GM19099 (cell line): Measurements from ENCODE around the gene TMEM151B.

Source experiments
- POLR2A ChIP-seq: IDR thresholded peaks from 3 replicates; pipeline ENCODE4 v1.6.1; 2011; ENCODE audit warnings: low read depth; ENCODE audit not compliant: insufficient read length; ENCODE audit errors: extremely low read depth

TMEM151B gene

DNA sequence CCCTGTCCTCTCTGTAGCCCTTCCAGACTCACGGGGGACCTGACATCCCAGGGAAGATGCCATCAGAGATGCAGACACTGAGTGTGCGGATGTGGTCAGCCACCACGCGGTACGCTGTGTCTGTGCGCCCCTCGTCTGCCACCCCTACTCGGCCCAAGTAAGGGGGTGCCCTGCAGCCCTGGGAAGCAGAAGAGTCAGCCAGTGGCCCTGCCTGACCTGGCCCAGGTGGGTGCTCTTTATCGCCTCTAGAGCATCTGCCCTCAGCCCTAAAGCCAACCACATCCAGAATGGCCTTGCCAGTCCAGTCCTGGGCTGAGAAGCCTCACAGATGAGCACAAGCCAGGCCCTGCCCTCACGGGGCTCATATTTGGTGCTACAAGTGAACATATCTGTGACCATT is 37.0 kb downstream of the TMEM151B start:
- TF ChIP-seq POLR2A, result no peak

DNA sequence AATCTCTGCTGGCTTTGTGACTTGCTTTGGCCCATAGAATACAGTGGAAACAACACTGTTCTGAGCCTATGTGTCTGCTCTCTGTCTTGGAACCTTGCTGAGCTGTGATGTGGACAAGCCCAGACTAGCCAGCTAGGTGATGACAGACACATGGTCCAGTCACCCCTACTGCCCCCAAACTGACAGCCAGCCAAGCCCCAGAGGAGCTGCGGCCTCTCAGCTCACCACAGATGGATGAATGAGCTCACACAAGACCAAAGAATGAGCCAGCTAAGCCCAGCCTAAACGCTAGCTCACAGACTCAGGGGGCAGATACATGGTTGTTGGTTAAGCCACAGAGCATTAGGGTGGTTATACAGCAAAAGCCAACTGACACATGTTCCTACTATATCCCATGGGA is 38.8 kb downstream of the TMEM151B start:
- no peak for TF ChIP-seq POLR2A

- no peak for TF ChIP-seq POLR2A
These were observed 39.4 kb downstream of the TMEM151B start for GRCh38 chr6:44309631-44310030.

DNA sequence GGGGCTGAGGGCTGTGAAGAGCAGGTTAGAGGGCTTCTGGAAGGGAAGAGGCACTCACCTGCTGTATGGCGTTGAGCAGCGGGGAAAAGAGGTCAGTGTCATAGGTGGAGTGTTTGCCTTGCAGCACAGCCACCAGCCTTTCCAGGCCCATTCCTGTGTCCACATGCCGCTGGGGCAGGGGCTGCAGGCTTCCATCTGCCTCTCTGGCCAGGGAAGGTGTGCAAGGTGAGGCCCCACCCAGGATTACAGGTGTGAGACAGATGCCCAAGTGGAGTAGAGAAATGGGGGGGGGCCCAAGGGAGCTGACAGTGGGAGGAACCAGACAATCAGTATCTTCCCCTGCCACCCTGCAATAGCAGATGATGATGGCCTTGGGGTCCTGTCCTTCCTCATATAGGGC is 40.0 kb downstream of the TMEM151B start:
- no peak for TF ChIP-seq POLR2A

DNA sequence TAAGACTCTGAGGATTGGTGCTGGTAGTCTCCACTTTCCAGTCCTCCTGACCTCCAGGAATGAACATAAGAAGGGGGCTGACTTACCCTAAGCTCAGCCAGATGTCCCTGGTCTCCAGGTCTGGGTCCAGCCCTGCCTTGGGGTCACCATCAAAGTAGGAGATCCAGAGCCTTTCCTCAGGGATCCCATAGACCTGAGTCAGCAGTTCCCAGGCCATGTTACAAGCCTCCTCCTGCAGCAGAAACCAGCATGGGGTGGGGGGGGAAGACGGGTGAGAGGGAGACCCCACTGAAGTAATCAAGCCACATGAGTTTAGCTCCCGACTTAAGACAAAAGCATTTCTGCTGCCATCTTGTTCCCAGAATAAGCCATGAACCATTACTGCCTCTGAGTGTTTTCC is 41.1 kb downstream of the TMEM151B start:
- no peak for TF ChIP-seq POLR2A

DNA sequence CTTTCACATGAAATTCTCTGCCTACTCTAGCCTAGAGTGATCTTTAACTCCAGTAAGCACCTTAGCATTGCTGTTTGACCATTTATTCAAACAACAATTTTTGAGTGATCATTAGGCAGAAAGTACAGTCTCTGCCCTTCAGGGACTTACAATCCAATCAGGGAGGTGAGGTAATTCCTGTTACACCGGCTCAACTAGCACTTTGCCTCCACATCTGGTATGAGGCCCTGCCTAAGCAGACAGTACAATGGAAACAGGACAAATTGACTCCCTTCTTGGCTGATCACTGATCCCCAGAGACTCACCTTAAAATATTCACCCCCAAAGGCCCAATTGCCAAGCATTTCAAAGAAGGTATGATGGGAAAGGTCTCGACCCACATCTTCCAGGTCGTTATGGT is 41.5 kb downstream of the TMEM151B start:
- TF ChIP-seq POLR2A, result no peak

GRCh38 chr6:44312901-44313788 is 42.9 kb downstream of the TMEM151B start, which contains the start of gene AARS2:
TSS of gene AARS2 (minus strand) at chr6:44313347. CDS start at chr6:44313323, 24 bp downstream.
- TF ChIP-seq POLR2A, result peak; percentile 97

GRCh38 chr6:44315516-44315915 is 45.3 kb downstream of the TMEM151B start:
- TF ChIP-seq POLR2A, result no peak

DNA sequence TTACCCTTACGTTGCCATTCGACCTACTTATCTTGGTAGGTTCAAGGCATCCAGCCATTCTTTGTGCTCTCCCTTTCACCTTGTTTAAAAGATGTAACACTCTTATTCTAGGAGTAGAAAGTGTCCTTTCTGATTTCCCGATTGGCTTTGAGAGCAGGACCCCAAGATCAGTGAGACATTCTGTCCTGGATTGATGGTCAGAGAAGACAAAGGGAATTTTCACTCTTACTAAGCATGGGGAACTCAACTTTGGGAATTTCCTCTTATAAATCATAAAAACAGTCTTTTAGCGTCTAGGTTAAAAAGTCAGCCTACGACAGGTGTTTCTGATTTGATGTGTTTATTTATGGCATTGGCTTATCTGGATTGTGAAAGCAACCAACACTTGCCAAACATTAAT is 45.7 kb downstream of the TMEM151B start:
- no peak for TF ChIP-seq POLR2A

GRCh38 chr6:44316481-44316880 is 46.2 kb downstream of the TMEM151B start:
- no peak for TF ChIP-seq POLR2A

DNA sequence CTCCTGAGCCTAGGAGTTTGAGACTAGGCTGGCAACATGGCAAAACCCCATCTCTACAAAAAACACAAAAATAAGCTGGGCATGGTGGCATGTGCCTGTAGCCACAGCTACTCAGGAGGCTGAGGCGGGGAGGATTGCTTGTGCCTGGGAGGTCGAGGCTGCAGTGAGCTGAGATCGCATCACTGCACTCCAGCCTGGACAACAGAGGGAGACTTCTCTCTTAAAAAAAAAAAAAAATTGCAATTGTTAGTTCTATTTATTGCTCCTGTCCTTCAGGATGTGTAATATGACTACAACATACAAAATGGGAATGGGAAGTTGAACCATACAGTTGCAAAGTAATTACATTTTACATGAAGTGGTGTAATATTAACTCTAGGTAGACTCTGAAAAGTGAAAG is 51.0 kb downstream of the TMEM151B start:
- TF ChIP-seq POLR2A, result no peak

GRCh38 chr6:44327096-44327495 is 56.8 kb downstream of the TMEM151B start:
- no peak for TF ChIP-seq POLR2A

- TF ChIP-seq POLR2A, result no peak
These were observed 57.5 kb downstream of the TMEM151B start for GRCh38 chr6:44327760-44328159.

DNA sequence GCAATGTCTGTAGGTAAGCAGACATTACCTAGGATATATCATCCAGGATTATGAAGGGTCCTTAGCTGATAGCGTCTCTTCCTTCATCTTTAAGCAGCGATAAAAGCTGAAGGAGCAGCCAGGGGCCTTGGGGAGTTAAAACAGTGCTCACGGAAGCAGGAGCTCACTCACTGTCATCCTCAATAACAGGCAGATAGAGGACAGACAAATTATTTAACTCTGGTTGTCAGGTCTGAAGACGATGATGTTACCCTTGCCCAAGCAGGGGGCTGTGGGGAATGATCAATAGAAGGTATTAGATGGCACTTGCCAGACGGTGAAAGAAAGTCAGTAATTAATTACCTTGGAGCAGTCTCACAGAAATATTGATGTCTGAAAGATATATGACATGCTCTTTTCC is 59.6 kb downstream of the TMEM151B start:
- no peak for TF ChIP-seq POLR2A

GRCh38 chr6:44332585-44332984 is 62.3 kb downstream of the TMEM151B start:
- TF ChIP-seq POLR2A, result no peak

- no peak for TF ChIP-seq POLR2A
These were observed 63.1 kb downstream of the TMEM151B start for GRCh38 chr6:44333273-44333919.
